Omental fat pad (tissue), 4 donors: ENCODE measurements around the gene COX5A. TPM values are rescaled to one million over a fixed set of nuclear protein-coding genes. Genes with fewer than 3 reads are reported as not detected.

Experiments
- ATAC-seq: fragments of 150-250 bp; one replicate; pipeline ENCODE4 v1.9.1; 2016; ENCODE audit warnings: mild to moderate bottlenecking, moderate library complexity; ENCODE audit not compliant: low FRiP score
- DNase-seq: peaks from one replicate; pipeline ENCODE4 v3.0.0-alpha.2; 2019; ENCODE audit warnings: low spot score
- total RNA-seq, 4 donors: library from RNA; depleted of rRNA; stranded (reverse); fragments of >200 nt; gene quantifications; one replicate each; pipeline ENCODE4 v1.1.0, GENCODE V29; 2016
- TF ChIP-seq, protein P1 (sequence below), 3 donors: fragments of 450-650 bp; IDR thresholded peaks; one replicate each; pipeline ENCODE4 v1.5.1; 2016 to 2017; ENCODE audit warnings: antibody characterized with exemption in 3 of 3, mild to moderate bottlenecking in 3 of 3, moderate library complexity in 2 of 3

COX5A gene
- total RNA-seq, 4 donors from 2014 or later: 47.6 to 103 (median 69.7) TPM

DNA sequence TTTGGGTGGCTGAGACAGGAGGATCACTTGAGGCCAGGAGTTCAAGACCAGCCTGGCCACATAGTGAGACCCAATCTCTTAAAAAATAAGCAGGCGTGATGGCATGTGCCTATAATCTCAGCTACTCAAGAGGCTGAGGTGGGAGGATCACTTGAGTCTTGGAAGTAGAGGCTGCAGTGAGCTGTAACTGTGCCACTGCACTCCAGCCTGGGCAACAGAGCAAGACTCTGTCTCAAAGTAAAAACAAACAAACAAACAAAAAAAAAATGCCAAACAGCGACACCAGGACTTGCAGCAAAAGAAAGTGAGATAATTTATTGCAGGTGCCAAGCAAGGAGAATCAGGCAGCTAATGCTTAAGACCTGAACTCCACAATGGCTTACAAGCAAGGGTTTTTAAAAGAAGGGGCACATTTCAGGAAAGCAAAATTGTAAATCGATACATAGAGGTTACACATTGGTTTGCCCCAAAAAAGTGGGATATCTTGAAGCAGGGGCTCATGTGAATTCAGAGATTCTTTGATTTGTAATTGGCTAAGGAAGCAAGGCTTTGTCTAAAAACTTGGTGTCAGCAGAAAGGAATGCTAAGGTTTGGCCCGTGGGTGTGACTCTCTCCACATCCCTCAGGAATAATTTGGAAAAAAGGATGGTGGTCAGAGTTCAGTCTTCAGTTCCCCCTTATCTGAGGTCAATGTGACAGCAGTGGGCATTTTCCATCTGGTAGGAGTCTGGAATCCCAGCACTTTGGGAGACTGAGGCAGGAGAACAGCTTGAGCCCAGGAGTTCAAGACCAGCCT, 53.2 kb downstream of the COX5A start:
- ATAC-seq: no peak
- no peak for DNase-seq
- TF ChIP-seq, protein P1, sequence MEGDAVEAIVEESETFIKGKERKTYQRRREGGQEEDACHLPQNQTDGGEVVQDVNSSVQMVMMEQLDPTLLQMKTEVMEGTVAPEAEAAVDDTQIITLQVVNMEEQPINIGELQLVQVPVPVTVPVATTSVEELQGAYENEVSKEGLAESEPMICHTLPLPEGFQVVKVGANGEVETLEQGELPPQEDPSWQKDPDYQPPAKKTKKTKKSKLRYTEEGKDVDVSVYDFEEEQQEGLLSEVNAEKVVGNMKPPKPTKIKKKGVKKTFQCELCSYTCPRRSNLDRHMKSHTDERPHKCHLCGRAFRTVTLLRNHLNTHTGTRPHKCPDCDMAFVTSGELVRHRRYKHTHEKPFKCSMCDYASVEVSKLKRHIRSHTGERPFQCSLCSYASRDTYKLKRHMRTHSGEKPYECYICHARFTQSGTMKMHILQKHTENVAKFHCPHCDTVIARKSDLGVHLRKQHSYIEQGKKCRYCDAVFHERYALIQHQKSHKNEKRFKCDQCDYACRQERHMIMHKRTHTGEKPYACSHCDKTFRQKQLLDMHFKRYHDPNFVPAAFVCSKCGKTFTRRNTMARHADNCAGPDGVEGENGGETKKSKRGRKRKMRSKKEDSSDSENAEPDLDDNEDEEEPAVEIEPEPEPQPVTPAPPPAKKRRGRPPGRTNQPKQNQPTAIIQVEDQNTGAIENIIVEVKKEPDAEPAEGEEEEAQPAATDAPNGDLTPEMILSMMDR (IDR thresholded peaks at IDR 0.05): no peak

DNA sequence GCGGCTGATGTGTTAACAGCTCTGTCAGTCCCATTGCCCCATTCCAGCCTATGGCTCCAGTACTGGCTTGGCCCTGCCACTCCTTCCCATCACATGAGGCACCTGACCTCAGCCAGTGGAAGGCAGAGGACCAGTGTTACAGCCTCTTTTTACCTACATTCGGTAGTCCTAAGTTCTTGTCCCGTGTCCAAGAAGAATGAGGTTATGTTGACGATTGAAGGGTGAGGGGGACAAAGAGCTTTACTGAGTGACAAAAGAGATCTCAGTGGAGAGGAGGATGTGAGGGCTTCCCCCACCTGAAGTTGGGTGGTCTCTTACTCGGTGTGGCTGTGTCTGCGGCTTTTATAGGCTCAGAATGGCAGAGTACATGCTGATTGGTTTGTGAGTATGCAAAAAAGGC, 55.3 kb downstream of the COX5A start:
- no peak for ATAC-seq
- no peak for DNase-seq
- TF ChIP-seq, protein P1 (IDR thresholded peaks at IDR 0.05): no peak

DNA sequence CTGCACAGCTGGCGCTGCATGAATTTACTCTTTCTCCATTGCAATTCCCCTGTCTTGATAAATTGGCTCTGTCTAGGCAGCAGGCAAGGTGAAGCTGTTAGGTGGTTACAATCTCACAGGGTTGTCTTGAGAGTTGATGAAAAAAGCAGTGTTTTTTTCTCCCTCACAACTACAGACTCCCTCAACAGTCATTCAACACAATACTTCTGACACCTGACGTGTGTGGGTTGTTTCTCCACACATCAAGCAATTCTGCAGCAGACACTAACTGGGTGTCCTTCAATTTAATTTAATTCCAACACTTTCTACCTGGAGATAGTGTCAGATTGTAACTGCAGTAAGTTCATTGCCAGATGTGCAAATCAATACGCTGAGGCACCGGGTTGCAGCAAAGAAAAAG, 59.6 kb downstream of the COX5A start:
- TF ChIP-seq, protein P1 (IDR thresholded peaks at IDR 0.05): no peak
- DNase-seq (no peak), ATAC-seq (no peak)

DNA sequence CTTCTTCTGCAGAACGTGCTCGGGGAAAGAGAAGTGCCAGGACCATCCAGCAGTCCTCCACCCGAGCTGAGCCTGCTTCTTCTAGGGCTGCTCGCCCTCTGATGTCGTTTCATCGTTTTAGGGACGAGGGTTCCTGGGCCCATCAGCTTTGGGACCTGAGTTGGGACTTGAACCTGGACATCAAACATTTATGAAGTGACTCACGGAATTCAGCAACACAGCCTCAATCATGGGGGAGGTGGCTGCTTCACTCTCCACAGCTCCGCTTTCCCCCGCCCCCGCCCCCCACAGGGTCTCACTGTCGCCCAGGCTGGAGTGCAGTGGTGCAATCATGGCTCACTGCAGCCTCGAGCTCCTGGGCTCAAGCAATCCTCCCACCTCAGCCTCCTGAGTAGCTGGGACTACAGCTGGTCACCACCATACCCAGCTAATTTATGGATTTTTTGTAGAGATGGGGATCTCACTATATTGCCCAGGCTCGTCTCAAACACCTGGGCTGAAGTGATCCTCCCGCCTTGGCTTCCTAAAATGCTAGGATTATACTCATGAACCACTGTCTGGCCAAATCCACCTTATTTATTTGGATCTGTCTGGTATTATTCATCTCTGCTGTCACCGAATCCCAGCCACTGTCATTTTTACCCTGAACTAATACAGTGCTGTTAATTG, 64.0 kb downstream of the COX5A start:
- no peak for DNase-seq
- TF ChIP-seq, protein P1 (IDR thresholded peaks at IDR 0.05): no peak
- ATAC-seq: no peak

DNA sequence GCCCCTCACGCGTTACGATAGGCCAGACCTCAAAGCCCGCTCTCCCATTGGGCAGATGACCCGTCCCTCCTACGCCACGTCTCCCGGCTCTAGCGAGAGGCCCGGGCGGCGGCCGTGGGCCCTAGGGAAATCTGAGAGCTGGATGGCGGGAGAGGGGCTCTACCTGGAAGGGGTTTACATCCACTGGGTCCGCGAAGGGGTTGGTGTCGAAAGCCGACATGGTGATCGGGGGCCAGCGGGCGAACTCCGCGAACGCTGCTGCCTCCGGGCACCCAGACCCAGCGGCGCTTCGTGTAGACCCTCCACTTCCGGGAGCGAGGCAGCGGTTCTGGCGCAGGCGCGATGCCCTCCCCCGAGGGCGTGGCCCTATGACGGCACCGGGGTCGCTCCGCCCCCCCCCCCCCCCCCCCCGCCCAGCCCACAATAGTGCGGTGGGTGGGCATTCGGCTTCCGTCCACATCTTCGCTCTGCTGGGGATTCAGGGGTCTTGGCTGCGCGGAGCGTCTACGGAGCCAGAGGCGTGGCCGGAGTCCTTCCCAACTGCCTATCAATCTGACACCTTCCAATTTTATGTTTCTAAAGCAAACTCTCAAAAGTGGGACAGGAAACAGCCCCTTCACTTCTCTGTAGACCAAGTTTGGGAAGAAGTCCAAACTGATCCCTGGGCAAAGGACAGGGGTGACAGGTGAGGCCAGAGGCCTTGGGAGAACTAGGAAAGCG, 64.7 kb downstream of the COX5A start, which contains the start of gene SCAMP2:
Gene SCAMP2, minus strand, starts transcription at position 330 of the 720 bp plus-strand sequence. Its CDS starts 110 bp downstream, at position 220.
- ATAC-seq (peak; percentile 98), DNase-seq (peak; percentile 76)
- TF ChIP-seq, protein P1 (IDR thresholded peaks at IDR 0.05): no peak

DNA sequence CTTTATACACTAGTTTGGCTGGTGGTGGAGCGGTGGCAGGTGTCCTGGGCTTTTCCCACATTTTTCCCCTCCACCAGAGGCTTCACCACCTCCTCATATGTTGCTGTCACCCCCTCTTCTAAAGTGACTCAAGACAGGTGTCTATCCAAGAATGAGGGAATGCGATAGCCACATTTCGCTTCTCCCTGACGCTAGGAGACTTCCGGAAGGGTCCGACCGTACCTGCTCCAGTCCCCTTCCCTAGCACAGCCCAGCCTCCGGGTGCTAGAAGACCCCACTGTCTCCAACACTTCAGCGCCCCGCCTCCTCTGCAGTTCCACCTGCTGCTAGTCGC, 65.2 kb downstream of the COX5A start:
- ATAC-seq (no peak), DNase-seq (no peak)
- TF ChIP-seq, protein P1 (IDR thresholded peaks at IDR 0.05): no peak
